ENCODE data around the gene SBF1.

GRCh38 chr22:50398831-50399648, 75.8 kb downstream of the SBF1 start:
- TF ChIP-seq, protein P1, sequence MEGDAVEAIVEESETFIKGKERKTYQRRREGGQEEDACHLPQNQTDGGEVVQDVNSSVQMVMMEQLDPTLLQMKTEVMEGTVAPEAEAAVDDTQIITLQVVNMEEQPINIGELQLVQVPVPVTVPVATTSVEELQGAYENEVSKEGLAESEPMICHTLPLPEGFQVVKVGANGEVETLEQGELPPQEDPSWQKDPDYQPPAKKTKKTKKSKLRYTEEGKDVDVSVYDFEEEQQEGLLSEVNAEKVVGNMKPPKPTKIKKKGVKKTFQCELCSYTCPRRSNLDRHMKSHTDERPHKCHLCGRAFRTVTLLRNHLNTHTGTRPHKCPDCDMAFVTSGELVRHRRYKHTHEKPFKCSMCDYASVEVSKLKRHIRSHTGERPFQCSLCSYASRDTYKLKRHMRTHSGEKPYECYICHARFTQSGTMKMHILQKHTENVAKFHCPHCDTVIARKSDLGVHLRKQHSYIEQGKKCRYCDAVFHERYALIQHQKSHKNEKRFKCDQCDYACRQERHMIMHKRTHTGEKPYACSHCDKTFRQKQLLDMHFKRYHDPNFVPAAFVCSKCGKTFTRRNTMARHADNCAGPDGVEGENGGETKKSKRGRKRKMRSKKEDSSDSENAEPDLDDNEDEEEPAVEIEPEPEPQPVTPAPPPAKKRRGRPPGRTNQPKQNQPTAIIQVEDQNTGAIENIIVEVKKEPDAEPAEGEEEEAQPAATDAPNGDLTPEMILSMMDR (IDR thresholded peaks at IDR 0.05; ENCODE audit: low read depth, low read length), result no peak
- TF ChIP-seq EZH2phosphoT487 (IDR thresholded peaks at IDR 0.05; ENCODE audit: low read depth), result no peak
